Fibroblast of lung (primary cell): ENCODE results near the gene UNG. TPM values are rescaled to one million over a fixed set of nuclear protein-coding genes. Genes with fewer than 3 reads are reported as not detected.

Source experiments
- DNase-seq, 2 donors: peaks; one replicate each; pipeline versions ENCODE4 v3.0.0 to v3.0.0-alpha.2; 2010; ENCODE audit warnings: low read depth in 2 of 2
- H2AFZ ChIP-seq: 2 replicates; pipeline ENCODE4 v1.5.1; 2012; ENCODE audit warnings: low read length, control low read depth, inconsistent platforms
- H3K27ac ChIP-seq: 2 replicates; pipeline ENCODE4 v1.5.1; 2011; ENCODE audit warnings: low read length, control low read depth; ENCODE audit not compliant: insufficient read depth
- H3K27me3 ChIP-seq: 2 replicates; pipeline ENCODE4 v1.5.1; 2011; ENCODE audit warnings: mild to moderate bottlenecking, low read length; ENCODE audit not compliant: control insufficient read depth, insufficient read depth
- H3K36me3 ChIP-seq: 2 replicates; pipeline ENCODE4 v1.5.1; 2011; ENCODE audit warnings: low read length; ENCODE audit not compliant: control insufficient read depth, insufficient read depth
- H3K4me1 ChIP-seq: 2 replicates; pipeline ENCODE4 v1.5.1; 2011; ENCODE audit warnings: low read length; ENCODE audit not compliant: control insufficient read depth, insufficient read depth; ENCODE audit errors: extremely low read depth
- H3K4me2 ChIP-seq: 2 replicates; pipeline ENCODE4 v1.5.1; 2011; ENCODE audit warnings: low read length, control low read depth; ENCODE audit not compliant: insufficient read depth; ENCODE audit errors: extremely low read depth
- H3K4me3 ChIP-seq, 4 experiments: fragments of 200-600 bp in 1 of 4; sonication (generic) in 1 of 4; replicated peaks in 1 of 4; 2 replicates each; pipeline ENCODE4 v1.5.1; 2011 to 2016; ENCODE audit warnings: low read length in 4 of 4, low read depth in 3 of 4, mild to moderate bottlenecking in 3 of 4, control low read depth in 2 of 4, inconsistent platforms in 1 of 4, mixed read lengths in 1 of 4; ENCODE audit not compliant: insufficient read depth in 1 of 4; ENCODE audit errors: control extremely low read depth in 1 of 4
- H3K79me2 ChIP-seq: 2 replicates; pipeline ENCODE4 v1.5.1; 2012; ENCODE audit warnings: mild to moderate bottlenecking, low read length, inconsistent platforms; ENCODE audit not compliant: control insufficient read depth, insufficient read depth
- H3K9ac ChIP-seq: 2 replicates; pipeline ENCODE4 v1.5.1; 2011; ENCODE audit warnings: mild to moderate bottlenecking, low read length, control low read depth; ENCODE audit not compliant: insufficient read depth
- H3K9me3 ChIP-seq: 2 replicates; pipeline ENCODE4 v1.5.1; 2012; ENCODE audit warnings: low read depth, low read length; ENCODE audit not compliant: control insufficient read depth, insufficient read depth
- H4K20me1 ChIP-seq: 2 replicates; pipeline ENCODE4 v1.5.1; 2011; ENCODE audit warnings: low read length; ENCODE audit not compliant: control insufficient read depth, insufficient read depth; ENCODE audit errors: extremely low read depth
- EZH2 ChIP-seq: IDR thresholded peaks from 2 replicates; pipeline ENCODE4 v1.5.1; 2012; ENCODE audit warnings: low read length, control low read depth, mild to moderate bottlenecking; ENCODE audit errors: missing control alignments
- polyA plus RNA-seq, 2 donors: library from polyadenylated mRNA; depleted of rRNA in 1 of 2; stranded (reverse) in 1 of 2; unstranded in 1 of 2; fragments of >200 nt; gene quantifications; 2 replicates each; pipeline ENCODE4 v1.2.1, GENCODE V29; 2011 to 2012; ENCODE audit warnings: missing spikeins in 1 of 2
- total RNA-seq: library from RNA; depleted of rRNA; stranded (reverse); fragments of >200 nt; gene quantifications from 2 replicates; pipeline ENCODE4 v1.2.1, GENCODE V29; 2014
- TF ChIP-seq, protein P1 (sequence below), 2 donors: IDR thresholded peaks in 1 of 2; conservative IDR thresholded peaks in 1 of 2; 1 replicate in 1 of 2; 2 replicates in 1 of 2; pipeline ENCODE4 v1.5.1; 2011 to 2012; ENCODE audit warnings: low read length in 2 of 2, control low read depth in 1 of 2, inconsistent platforms in 1 of 2, low read depth in 1 of 2, mild to moderate bottlenecking in 1 of 2

Gene UNG
- total and polyA plus RNA-seq, 2 donors (not counting 1 experiment from before 2014, with no cell fraction given): 16.0 to 23.5 TPM

DNA sequence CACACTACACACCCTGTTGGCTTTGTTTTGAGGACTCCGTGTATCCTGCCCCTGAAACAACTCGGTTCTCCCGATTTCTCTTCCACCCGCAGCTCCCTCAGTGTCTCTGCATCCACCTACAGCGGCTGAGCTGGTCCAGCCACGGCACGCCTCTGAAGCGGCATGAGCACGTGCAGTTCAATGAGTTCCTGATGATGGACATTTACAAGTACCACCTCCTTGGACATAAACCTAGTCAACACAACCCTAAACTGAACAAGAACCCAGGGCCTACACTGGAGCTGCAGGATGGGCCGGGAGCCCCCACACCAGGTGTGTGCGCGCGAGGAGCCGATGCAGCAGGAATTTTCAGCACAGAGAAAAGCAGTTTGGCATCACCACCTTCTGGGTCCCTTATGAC is 14.6 kb upstream of the UNG start:
- TF ChIP-seq, protein P1, sequence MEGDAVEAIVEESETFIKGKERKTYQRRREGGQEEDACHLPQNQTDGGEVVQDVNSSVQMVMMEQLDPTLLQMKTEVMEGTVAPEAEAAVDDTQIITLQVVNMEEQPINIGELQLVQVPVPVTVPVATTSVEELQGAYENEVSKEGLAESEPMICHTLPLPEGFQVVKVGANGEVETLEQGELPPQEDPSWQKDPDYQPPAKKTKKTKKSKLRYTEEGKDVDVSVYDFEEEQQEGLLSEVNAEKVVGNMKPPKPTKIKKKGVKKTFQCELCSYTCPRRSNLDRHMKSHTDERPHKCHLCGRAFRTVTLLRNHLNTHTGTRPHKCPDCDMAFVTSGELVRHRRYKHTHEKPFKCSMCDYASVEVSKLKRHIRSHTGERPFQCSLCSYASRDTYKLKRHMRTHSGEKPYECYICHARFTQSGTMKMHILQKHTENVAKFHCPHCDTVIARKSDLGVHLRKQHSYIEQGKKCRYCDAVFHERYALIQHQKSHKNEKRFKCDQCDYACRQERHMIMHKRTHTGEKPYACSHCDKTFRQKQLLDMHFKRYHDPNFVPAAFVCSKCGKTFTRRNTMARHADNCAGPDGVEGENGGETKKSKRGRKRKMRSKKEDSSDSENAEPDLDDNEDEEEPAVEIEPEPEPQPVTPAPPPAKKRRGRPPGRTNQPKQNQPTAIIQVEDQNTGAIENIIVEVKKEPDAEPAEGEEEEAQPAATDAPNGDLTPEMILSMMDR (conservative IDR thresholded peaks at IDR 0.05 in 1 of 2, IDR thresholded peaks at IDR 0.05 in 1 of 2; ENCODE audit: low read depth in 1 of 2, low read length in 2 of 2): no peak
- no peak for TF ChIP-seq EZH2
- Histone ChIP-seq H3K9ac (no peak overlapping the region), H3K79me2 (no peaks in the 10 kb centered on the region), H3K27me3 (no peaks in the 10 kb centered on the region), H3K4me1 (no peaks in the 10 kb centered on the region), H3K4me2 (no peak overlapping the region), H3K27ac (no peak overlapping the region), H3K9me3 (no peaks in the 10 kb centered on the region), H2AFZ (no peak overlapping the region), H3K36me3 (peaks cover 4% of the 10 kb centered on the region), H3K4me3 (no peak overlapping the region), H4K20me1 (no peaks in the 10 kb centered on the region)
- DNase-seq: no peak

DNA sequence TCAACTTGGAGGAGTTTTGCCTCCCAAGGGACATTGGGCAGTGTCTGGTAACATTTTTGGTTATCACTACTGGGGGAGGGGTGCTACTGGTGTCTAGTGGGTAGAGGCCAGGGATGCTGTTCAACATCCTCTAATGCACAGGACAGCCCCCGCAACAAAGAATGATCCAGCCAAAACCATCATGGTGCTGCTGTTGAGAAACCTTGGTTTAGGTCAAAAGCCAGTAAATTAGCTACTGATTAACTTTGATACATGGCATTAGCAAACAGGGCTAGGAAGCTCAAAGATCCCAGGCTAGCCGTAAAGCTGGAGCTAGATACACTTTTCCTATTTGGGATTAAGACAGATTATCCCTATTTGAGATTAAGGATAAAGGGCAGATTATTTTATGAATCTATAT is 13.0 kb upstream of the UNG start:
- Histone ChIP-seq H3K4me3 (no peak overlapping the region), H3K79me2 (no peaks in the 10 kb centered on the region), H3K9ac (no peak overlapping the region), H2AFZ (no peak overlapping the region), H3K36me3 (peaks cover 7% of the 10 kb centered on the region), H3K9me3 (no peaks in the 10 kb centered on the region), H3K27me3 (no peaks in the 10 kb centered on the region), H4K20me1 (no peaks in the 10 kb centered on the region), H3K27ac (no peak overlapping the region), H3K4me2 (no peak overlapping the region), H3K4me1 (peaks cover 2% of the 10 kb centered on the region)
- TF ChIP-seq EZH2: no peak
- TF ChIP-seq, protein P1 (conservative IDR thresholded peaks at IDR 0.05 in 1 of 2, IDR thresholded peaks at IDR 0.05 in 1 of 2; ENCODE audit: low read depth in 1 of 2, low read length in 2 of 2): no peak
- DNase-seq: no peak

- DNase-seq: no peak
- no peaks in the 10 kb centered on the region for H3K79me2 ChIP-seq
- H3K4me3 ChIP-seq: no peak overlapping the region
- no peak overlapping the region for H3K27ac ChIP-seq
- no peak overlapping the region for H3K4me2 ChIP-seq
- H2AFZ ChIP-seq: no peak overlapping the region
- no peaks in the 10 kb centered on the region for H3K9me3 ChIP-seq
- peaks cover 2% of the 10 kb centered on the region for H3K4me1 ChIP-seq
- no peaks in the 10 kb centered on the region for H3K27me3 ChIP-seq
- peaks cover 7% of the 10 kb centered on the region for H3K36me3 ChIP-seq
- H4K20me1 ChIP-seq: no peaks in the 10 kb centered on the region
- no peak for TF ChIP-seq EZH2
- TF ChIP-seq, protein P1 (conservative IDR thresholded peaks at IDR 0.05 in 1 of 2, IDR thresholded peaks at IDR 0.05 in 1 of 2; ENCODE audit: low read depth in 1 of 2, low read length in 2 of 2): no peak
- no peak overlapping the region for H3K9ac ChIP-seq
Observed at GRCh38 chr12:109085590-109085989, 11.8 kb upstream of the UNG start.
